SU-DHL-6 (cell line): ENCODE measurements around the gene GRIK4.

ENCODE experiments used
- EZH2phosphoT487 ChIP-seq: fragments of 200-600 bp; sonication (generic), shearing (Covaris generic); conservative IDR thresholded peaks from 2 replicates; pipeline ENCODE4 v1.6.1; 2018; ENCODE audit warnings: mild to moderate bottlenecking, antibody characterized with exemption, low read length, moderate library complexity, mixed read lengths
- TF ChIP-seq, protein P1 (sequence below): fragments of 200-600 bp; sonication (generic); IDR thresholded peaks from one replicate; pipeline ENCODE4 v1.5.1; 2017; ENCODE audit warnings: antibody characterized with exemption, mild to moderate bottlenecking, low read length, moderate library complexity; ENCODE audit not compliant: insufficient read depth, poor library complexity, severe bottlenecking

DNA sequence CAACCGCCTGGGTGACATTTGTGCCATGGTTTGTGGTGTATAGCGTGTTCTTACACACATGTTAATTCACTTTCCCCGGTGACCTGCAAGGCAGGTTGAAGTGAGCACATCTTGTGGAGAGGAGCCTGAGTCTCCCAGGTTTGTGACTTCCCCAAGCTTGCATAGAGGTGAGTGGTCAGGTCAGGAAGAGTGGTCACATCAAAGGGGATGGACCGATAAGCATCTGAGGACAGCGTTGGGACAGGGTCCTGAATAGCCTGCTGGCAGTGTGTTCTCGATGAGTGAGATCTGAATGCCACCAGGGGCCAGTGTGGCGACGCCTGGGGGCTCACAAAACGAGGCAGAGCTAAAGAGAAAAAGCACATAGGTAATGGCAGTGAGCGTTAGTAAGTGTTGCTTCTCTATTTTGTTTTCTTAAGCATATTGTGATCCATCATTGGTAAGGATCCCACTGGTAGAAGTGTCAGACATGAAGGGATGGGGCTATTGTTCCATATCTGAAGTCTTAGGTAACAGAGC lies 154.6 kb downstream of the GRIK4 start:
- no peak for TF ChIP-seq EZH2phosphoT487
- TF ChIP-seq, protein P1, sequence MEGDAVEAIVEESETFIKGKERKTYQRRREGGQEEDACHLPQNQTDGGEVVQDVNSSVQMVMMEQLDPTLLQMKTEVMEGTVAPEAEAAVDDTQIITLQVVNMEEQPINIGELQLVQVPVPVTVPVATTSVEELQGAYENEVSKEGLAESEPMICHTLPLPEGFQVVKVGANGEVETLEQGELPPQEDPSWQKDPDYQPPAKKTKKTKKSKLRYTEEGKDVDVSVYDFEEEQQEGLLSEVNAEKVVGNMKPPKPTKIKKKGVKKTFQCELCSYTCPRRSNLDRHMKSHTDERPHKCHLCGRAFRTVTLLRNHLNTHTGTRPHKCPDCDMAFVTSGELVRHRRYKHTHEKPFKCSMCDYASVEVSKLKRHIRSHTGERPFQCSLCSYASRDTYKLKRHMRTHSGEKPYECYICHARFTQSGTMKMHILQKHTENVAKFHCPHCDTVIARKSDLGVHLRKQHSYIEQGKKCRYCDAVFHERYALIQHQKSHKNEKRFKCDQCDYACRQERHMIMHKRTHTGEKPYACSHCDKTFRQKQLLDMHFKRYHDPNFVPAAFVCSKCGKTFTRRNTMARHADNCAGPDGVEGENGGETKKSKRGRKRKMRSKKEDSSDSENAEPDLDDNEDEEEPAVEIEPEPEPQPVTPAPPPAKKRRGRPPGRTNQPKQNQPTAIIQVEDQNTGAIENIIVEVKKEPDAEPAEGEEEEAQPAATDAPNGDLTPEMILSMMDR, result no peak
